Measurements from ENCODE around the gene PRDM13. TPM values are rescaled to one million over a fixed set of nuclear protein-coding genes. Genes with fewer than 3 reads are reported as not detected.

Gene PRDM13
- total RNA-seq, 4 donors from 2014 or later, result not detected

- in situ Hi-C loops (cut with MboI; ENCODE audit: low pct_ligation_motif_present in 1 of 4, low pct_unique_long_range_greater_than_20kb in 1 of 4, low sequenced_read_pairs in 3 of 4) (no loop called here), intact Hi-C loops (cut with DNase I; ENCODE audit: low total_unique reads) (no loop called here)
- no peak for DNase-seq
- H3K27ac ChIP-seq, result no peak overlapping the region
- H3K36me3 ChIP-seq, result no peaks in the 10 kb centered on the region
- TF ChIP-seq CTCF (IDR thresholded peaks at IDR 0.05) (no peak), EP300 (IDR thresholded peaks at IDR 0.05; ENCODE audit: low read depth) (no peak), POLR2A (IDR thresholded peaks at IDR 0.05) (no peak), POLR2AphosphoS5 (IDR thresholded peaks at IDR 0.05) (no peak)
- no peaks in the 10 kb centered on the region for H3K9me3 ChIP-seq
- 15% methylated on average over 29 of the region's 29 CpGs; no CpG with 5 or more reads in 1 of the 2 donors for WGBS, 2 donors (ENCODE audit: low coverage in 1 of 2)
- H3K27me3 ChIP-seq, result peaks cover 100% of the 10 kb centered on the region
- peaks cover 4 to 25% (median 20%) of the 10 kb centered on the region in 4 donors for H3K4me1 ChIP-seq
- no peak overlapping the region for H3K4me3 ChIP-seq
Measured at GRCh38 chr6:99608059-99608885, 1.6 kb downstream of the PRDM13 start.

GRCh38 chr6:99608886-99609482, 2.4 kb downstream of the PRDM13 start:
- intact Hi-C loops (cut with DNase I; ENCODE audit: low total_unique reads), result no loop called here
- Histone ChIP-seq H3K36me3 (no peaks in the 10 kb centered on the region), H3K27me3 (peaks cover 100% of the 10 kb centered on the region), H3K4me3 (no peak overlapping the region), H3K4me1 (peaks cover 2 to 25% (median 20%) of the 10 kb centered on the region in 4 donors), H3K9me3 (no peaks in the 10 kb centered on the region), H3K27ac (no peak overlapping the region)
- TF ChIP-seq POLR2AphosphoS5 (IDR thresholded peaks at IDR 0.05), result no peak
- no peak for TF ChIP-seq CTCF (IDR thresholded peaks at IDR 0.05)
- no peak for TF ChIP-seq EP300 (IDR thresholded peaks at IDR 0.05; ENCODE audit: low read depth)
- no peak for TF ChIP-seq POLR2A (IDR thresholded peaks at IDR 0.05)
- no peak for DNase-seq
- in situ Hi-C loops (cut with MboI; ENCODE audit: low pct_ligation_motif_present in 1 of 4, low pct_unique_long_range_greater_than_20kb in 1 of 4, low sequenced_read_pairs in 3 of 4), result no loop called here
- 24 to 25% methylated on average over 2 to 24 of the region's 24 CpGs for WGBS, 2 donors (ENCODE audit: low coverage in 1 of 2)

GRCh38 chr6:99609905-99610489, 3.4 kb downstream of the PRDM13 start:
- intact Hi-C loops (cut with DNase I; ENCODE audit: low total_unique reads), result no loop called here
- Histone ChIP-seq H3K4me3 (no peak overlapping the region), H3K27ac (no peak overlapping the region), H3K4me1 (peaks cover 10 to 28% (median 23%) of the 10 kb centered on the region in 4 donors), H3K36me3 (no peaks in the 10 kb centered on the region), H3K27me3 (peaks cover 100% of the 10 kb centered on the region), H3K9me3 (no peaks in the 10 kb centered on the region)
- TF ChIP-seq POLR2A (IDR thresholded peaks at IDR 0.05) (no peak), POLR2AphosphoS5 (IDR thresholded peaks at IDR 0.05) (no peak), CTCF (IDR thresholded peaks at IDR 0.05) (no peak), EP300 (IDR thresholded peaks at IDR 0.05; ENCODE audit: low read depth) (no peak)
- DNase-seq, result no peak
- in situ Hi-C loops (cut with MboI; ENCODE audit: low pct_ligation_motif_present in 1 of 4, low pct_unique_long_range_greater_than_20kb in 1 of 4, low sequenced_read_pairs in 3 of 4), result no loop called here
- WGBS, 2 donors (ENCODE audit: low coverage in 1 of 2), result 32 to 35% methylated on average over 2 of the region's 2 CpGs

- no peaks in the 10 kb centered on the region for H3K36me3 ChIP-seq
- no peak for TF ChIP-seq POLR2A (IDR thresholded peaks at IDR 0.05)
- TF ChIP-seq EP300 (IDR thresholded peaks at IDR 0.05; ENCODE audit: low read depth), result no peak
- no peak for TF ChIP-seq POLR2AphosphoS5 (IDR thresholded peaks at IDR 0.05)
- TF ChIP-seq CTCF (IDR thresholded peaks at IDR 0.05), result no peak
- H3K9me3 ChIP-seq, result no peaks in the 10 kb centered on the region
- intact Hi-C loops (cut with DNase I; ENCODE audit: low total_unique reads), result no loop called here
- no peak overlapping the region for H3K4me3 ChIP-seq
- 5 to 6% methylated on average over 3 of the region's 3 CpGs for WGBS, 2 donors (ENCODE audit: low coverage in 1 of 2)
- H3K27ac ChIP-seq, result no peak overlapping the region
- in situ Hi-C loops (cut with MboI; ENCODE audit: low pct_ligation_motif_present in 1 of 4, low pct_unique_long_range_greater_than_20kb in 1 of 4, low sequenced_read_pairs in 3 of 4), result no loop called here
- peaks cover 10 to 29% (median 24%) of the 10 kb centered on the region in 4 donors for H3K4me1 ChIP-seq
- no peak for DNase-seq
- H3K27me3 ChIP-seq, result peaks cover 100% of the 10 kb centered on the region
Measured at GRCh38 chr6:99611148-99611547, 4.5 kb downstream of the PRDM13 start.

Measured in transverse colon (tissue), 4 donors.